ENCODE measurements around the gene PXYLP1. TPM values are rescaled to one million over a fixed set of nuclear protein-coding genes. Genes with fewer than 3 reads are reported as not detected.
A peak's percentile ranks its signal among the peaks of the same experiment; 100 is the strongest.
"Not testable (repeated sequence)": the region's sequence is repeated elsewhere in the genome, so short reads cannot be mapped to it uniquely, and the experiment has no call there.

Gene PXYLP1, protein sequence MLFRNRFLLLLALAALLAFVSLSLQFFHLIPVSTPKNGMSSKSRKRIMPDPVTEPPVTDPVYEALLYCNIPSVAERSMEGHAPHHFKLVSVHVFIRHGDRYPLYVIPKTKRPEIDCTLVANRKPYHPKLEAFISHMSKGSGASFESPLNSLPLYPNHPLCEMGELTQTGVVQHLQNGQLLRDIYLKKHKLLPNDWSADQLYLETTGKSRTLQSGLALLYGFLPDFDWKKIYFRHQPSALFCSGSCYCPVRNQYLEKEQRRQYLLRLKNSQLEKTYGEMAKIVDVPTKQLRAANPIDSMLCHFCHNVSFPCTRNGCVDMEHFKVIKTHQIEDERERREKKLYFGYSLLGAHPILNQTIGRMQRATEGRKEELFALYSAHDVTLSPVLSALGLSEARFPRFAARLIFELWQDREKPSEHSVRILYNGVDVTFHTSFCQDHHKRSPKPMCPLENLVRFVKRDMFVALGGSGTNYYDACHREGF
- 10 to 100 TPM; 26.8 to 34.9 (median 29.9) TPM for polyA plus RNA-seq (ENCODE audit: insufficient read depth in 1 of 5, insufficient read length in 5 of 5, low replicate concordance in 1 of 5)
- long read RNA-seq, donor 1, transcript PXYLP1-201 (6 exons, 3,281 nt): major isoform, 11 of 11 reads
- long read RNA-seq, donor 1, partial matches to known transcripts: 0 of 11 reads
- long read RNA-seq, donor 1, other reads (novel, unspliced or antisense): 0 of 11 reads
- long read RNA-seq, donor 2, transcript PXYLP1-201 (6 exons, 3,281 nt): major isoform, 7 of 7 reads
- long read RNA-seq, donor 2, partial matches to known transcripts: 0 of 7 reads
- long read RNA-seq, donor 2, other reads (novel, unspliced or antisense): 0 of 7 reads
- long read RNA-seq, donor 3, partial matches to known transcripts: 0 of 1 reads
- long read RNA-seq, donor 3, other reads (novel, unspliced or antisense): 0 of 1 reads
- long read RNA-seq, donor 4, partial matches to known transcripts: 0 of 4 reads
- long read RNA-seq, donor 4, other reads (novel, unspliced or antisense): 0 of 4 reads
- long read RNA-seq, donor 5, transcript PXYLP1-201 (6 exons, 3,281 nt): major isoform, 12 of 12 reads
- long read RNA-seq, donor 5, partial matches to known transcripts: 0 of 12 reads
- long read RNA-seq, donor 5, other reads (novel, unspliced or antisense): 0 of 12 reads
- long read RNA-seq, donor 6, partial matches to known transcripts: 0 of 4 reads
- long read RNA-seq, donor 6, other reads (novel, unspliced or antisense): 0 of 4 reads
- long read RNA-seq, donor 7, partial matches to known transcripts: 0 of 6 reads
- long read RNA-seq, donor 7, other reads (novel, unspliced or antisense): 0 of 6 reads
- long read RNA-seq, donor 8, partial matches to known transcripts: 0 of 3 reads
- long read RNA-seq, donor 8, other reads (novel, unspliced or antisense): 0 of 3 reads

DNA sequence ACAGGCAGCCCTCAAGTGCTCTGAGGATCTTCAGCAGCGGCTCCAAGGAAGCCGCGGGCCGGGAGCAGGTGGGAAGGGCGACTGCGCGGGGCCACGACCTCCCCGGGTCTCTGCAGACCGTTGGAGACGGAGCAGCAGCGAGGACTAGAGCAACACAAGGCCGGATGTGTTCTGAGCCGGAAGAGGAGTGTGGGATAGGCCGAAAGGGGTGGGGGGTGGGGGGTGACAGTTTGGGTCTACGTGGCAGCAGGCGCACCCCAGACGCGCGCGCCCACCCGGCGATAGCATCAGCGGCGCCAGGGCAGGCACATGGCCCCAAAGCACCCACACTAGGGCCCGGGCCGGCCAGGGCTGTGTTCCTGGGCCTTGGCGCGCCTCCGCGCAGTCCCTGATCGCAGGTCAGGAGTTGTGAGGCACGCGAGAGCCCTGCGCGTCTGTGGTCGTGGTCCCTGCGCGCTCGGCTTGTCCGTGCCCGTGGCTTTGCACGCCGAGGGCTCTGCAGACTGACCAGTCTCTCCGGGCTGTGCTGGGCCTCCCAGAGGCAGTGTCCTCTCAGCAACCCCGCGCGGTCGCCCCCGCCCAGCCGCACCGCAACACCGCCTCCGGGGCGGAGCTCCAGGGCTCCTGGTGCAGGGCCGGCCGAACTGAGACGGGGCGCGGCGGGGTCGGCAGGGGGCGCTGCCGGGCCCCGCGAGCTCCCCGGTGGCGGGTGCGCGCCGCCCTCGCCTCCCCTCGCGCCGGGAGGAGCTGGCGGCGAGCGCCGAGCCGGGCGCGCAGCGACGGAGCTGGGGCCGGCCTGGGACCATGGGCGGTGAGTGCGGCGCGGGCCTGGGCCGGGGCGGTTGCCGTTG is at the start of gene PXYLP1:
TSS of gene PXYLP1 (plus strand) at position 725 of the 851 bp plus-strand sequence. CDS start 28,351 bp downstream, outside the sequence.
- peak; percentile 88 to 92 for DNase-seq

DNA sequence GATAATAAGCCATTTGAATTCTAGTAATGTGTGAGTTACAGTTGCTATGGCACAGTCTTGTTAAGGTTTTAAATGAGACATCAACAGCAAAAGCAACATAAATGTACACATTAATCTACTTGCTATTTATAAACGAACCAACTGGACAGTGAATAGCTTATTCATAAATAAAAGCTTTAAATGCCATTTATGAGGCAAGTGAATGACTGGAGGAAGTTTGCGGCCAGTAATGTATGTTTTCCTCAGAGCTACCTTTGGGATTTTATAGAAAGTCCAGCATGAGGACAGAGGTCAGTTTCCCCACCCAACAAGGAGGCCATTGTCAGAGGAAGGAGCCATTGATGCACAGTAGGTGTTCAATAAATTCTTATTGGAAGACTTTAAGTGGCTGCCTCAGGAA is 48.0 kb upstream of the PXYLP1 start:
- DNase-seq: no peak

DNA sequence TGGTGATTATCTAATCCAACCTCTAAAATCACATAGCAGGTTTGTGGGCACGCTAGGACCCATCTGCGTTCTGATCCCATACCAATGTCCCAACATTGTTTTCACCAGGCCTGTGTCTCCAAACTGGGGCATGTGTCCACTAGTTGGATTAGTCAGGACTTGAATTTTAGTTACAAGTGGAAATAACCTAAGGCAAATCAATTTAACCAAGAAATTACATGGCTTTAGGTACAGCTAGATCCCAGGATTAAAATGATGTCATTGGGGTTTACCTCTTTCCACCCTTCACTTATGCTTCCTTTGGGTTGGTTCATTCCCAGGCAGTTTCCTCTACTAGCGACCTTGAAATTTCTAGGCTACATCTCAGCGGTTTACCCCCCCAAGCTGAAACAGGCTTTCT is 47.2 kb upstream of the PXYLP1 start:
- no peak for DNase-seq

DNA sequence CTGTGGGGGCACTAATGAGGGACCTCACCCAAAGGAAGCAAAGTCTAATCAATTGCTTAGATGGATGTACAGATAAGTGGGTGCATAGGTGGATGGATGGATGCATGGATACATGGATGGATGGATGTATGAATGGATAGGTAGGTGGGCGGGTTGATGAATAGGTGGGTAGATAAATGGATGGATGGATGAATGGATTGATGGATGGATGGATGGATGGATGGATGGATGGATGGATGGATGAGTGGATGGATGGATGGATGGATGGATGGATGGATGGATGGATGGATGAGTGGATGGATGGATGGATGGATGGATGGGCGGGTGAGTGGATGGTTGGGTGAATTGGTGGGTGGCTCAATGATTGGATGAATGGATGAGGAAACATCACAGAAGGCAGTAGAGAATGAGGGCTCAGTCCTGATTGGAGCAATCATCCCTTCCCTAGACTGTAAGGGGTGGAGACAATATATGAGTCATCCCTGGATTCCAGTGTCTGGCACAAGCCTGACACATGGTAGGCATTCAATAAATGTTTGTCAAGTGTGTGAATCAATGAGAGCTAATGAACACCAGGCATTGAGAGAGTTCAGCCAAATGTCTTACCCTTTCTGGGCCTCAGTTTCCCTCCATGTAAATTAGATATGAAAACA is 40.4 kb upstream of the PXYLP1 start:
- DNase-seq: no peak

DNA sequence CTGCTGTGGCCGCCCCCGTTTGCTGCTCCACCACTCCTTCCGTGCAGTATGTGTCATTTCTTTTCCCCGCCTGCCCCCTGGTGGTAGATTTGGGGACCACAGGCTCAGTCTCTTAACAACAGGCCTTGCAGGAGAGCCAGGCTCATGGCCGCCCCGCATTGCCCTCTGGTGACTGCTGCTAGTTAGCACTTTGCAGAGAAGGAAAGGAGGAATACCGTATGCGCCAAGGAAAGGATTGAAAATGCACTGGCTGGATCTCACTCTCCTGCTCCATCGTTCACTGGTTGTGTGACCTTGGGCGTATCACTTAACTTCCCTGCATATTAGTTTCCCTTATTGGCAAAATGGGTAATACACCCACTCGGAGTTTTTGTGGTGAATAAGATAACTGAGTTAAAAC is 39.3 kb upstream of the PXYLP1 start:
- peak; percentile 90 to 96 for DNase-seq

DNA sequence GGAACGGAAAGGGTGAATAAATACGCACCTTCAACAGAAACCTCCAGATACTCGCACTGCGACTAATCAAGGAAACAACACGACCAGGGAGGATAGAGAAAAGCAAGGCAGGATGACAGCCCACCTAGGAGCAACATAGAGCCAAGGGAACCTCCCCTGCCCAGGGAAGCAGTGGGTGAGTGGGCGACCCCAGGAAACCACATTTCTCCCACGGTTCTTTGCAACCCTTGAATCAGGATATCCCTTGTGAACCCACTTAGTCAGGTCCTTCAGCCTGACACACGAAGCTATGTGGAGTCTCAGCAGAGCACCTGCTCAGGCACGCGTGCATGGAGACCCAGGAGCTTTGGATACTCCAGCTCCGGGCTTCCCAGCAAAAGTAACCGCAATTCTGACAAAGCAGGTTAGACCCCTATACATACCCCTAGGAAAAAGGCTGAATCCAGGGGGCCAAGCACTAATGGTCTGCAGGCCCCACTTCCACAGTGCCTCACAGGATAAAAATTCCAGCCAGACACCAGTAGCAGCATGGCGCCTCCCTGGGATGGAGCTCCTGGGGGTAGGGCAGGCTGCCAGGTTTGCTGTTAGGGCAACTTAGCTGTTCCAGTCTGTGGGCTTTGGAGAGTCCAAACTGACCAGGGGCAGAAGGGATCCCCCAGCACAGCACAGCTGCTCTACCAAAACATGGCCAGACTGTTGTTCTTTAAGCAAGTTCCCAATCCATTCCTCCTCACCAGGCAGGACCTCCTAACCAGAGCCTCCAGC is 38.4 kb upstream of the PXYLP1 start:
- no peak for DNase-seq

DNA sequence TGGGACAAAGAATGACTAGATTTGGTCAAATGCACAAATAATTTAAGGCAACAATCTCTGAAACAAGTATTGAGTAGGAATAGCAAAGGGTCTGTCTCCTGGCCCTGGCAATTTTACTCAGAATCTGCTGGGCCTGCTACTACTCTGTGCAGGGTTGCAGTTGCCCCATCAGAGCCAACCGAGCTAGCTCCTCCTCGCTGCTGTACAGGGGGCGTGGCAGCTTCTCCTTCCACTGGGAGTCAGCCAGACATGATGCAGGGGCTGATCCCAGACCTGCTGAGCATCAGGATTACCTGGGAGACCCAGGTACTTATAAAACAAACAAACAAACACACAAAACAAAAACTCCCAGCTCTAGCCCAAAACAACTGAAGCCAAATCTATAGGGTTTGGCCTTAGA is 30.5 kb upstream of the PXYLP1 start:
- no peak for DNase-seq

DNA sequence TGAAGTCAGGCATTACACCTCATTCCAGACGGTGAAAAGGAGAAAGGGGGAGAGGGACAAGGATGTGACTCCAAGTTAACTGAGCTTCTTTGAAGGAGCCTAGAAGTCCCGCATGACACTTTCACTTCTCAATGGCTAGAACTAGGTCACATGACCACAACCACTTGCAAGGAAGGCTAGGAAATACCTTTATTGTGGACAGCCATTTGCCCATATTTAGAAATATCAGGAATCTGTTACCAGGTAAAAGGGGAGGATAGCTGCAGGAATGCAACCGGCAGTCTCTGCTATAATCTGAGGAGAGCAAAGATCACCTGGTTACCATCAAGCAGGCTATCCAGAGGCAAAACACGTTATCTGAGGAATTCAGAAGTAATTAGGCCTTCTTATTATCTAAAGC is 28.9 kb upstream of the PXYLP1 start:
- DNase-seq: no peak

DNA sequence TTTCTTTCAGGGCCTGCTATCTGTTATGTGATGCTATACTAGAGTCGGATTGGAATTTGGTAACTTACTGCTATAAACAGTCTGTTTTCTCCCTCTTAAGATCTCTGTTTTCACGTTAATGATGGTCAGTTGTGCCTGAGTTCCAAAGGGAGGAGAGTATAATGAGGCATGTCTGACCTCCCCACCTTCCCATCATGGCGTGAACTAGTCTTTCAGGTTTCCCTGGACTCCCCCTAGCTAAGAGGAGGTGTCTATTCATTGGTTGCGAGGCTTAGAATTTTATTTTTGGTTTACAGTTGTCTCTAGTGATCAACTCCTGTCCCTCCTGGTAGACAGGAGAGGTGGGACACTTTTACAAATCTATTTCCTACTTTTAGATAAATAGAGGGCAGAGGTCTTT is 27.8 kb upstream of the PXYLP1 start:
- DNase-seq: no peak

DNA sequence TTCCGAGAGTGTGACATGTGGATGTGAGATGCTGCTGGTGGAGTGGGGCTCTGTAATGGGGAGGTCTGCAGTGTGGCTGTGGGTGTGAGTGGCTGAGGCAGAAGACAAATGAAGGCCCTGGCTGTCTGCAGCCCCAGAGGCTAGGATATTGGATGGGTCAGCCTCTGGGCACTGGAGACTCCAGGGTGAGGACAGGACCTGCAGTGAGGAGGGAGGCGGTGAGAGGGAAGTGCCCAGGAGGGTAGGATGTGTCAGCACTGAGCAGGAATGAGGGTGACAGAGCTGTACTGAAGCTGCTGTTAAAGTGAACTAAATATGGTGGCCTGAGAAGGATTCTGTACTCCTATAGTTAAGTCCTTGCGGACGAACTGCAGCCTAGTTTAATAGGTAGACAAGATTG is 27.3 kb upstream of the PXYLP1 start:
- DNase-seq: no peak

DNA sequence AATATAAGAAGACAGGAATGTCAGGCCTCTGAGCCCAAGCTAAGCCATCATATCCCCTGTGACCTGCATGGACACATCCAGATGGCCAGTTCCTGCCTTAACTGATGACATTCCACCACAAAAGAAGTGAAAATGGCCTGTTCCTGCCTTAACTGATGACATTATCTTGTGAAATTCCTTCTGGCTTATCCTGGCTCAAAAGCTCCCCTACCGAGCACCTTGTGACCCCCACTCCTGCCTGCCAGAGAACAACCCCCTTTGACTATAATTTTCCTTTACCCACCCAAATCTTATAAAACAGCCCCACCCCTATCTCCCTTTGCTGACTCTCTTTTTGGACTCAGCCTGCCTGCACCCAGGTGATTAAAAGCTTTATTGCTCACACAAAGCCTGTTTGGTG is 20.3 kb upstream of the PXYLP1 start:
- DNase-seq: not testable (repeated sequence)

DNA sequence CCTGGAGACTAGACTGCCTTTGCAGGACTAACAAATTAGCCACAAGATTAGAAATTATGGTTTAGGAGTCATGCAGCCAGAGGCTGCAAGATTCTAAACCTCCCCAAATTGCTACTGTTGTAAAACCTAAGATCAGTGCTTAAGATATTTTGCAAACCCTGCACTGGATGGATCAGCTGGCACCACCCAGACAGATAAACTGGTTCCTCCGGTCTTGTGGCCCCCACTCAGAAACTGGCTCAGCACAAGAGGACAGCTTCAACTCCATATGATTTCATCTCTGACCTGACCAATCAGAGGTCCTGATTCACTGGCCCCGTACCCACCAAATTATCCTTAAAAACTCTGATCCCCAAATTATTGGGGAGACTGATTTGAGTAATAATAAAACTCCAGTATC is 19.5 kb upstream of the PXYLP1 start:
- no peak for DNase-seq

DNA sequence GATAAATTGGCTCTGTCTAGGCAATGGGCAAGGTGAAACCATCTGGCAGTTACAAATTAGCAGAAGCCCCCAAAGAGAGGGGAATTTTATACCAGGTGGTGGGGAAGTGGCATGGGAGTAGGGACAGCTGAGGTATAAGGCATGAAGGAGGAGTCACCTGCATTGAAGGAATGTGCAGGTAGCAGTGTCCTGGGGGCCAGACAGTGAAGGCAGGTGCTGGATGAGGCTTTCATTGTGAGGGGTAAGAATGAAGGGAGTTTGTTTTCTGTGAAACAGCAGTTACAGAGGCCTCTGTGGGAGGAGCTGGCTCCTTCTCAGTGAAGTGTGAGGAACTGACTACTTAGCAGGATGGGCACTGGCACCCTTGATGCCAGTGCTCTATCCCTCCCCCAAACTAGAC is 19.1 kb upstream of the PXYLP1 start:
- DNase-seq: no peak

DNA sequence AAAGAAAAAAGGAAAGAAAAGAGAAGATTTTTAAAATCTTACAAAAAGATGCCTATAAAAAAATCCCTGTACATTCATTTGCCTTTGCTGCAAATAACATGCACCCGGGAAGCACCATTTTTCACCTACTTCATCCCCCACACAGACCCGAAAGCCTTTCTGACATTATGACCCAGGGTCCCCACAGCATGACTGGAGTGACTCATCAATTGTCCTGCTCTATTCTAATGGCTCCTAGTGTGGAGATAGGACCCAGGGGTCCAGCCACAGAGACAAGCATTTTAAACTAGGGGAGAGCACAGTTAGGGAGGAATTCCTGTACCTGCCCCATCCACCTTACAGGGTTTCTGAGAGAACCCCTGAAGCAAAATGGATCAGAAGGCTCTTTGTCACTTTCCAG is 14.7 kb upstream of the PXYLP1 start:
- DNase-seq: no peak

DNA sequence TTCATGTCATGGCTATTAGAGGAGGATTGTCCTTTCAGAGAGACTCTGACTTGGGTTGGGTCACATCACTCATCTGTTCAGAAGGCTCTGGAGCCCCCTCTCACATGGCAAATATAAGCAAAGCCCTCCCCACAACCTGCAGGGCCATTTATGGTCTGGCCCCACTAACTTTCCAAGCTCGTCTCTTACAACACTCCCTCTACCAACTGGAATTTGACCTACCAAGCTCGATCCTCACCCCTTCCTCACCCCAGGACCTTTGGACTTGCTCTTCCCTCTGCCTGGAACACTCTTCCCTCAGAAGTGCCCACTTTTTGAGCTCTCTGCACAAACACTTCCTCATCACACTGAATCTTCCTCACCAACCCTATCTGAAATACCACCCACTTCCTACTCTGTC is 14.2 kb upstream of the PXYLP1 start:
- no peak for DNase-seq

DNA sequence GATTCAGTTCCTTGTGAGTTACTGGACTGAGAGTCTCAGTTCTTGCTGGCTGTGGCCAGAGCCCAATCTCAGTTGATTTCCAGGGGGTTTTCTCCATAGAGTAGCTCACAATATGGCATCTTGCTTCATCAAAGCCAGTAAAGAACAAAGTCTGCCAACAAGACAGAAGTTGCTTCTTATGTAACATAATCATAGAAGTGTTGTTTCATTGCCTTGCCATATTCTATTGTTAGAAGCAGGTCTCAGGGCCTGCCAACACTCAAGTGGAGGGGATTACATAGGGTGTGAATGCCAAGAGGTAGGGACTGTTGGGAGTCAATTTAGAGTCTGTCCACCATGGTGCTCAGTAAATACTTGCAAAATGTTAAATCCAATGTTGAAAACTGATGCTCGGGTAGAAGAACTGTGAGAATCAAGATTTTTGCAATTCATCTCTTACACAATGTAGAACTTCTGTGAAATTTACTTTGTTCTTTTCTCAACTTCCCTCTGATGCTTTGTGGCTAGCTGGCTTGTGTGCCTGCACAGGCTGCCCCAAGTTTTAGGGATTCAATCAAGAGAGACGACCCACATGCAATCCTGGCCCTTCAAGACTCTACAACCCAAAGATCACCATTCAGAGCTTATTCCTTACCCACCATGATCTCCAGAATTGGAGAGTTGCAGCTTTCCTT is 13.3 kb upstream of the PXYLP1 start:
- no peak for DNase-seq

DNA sequence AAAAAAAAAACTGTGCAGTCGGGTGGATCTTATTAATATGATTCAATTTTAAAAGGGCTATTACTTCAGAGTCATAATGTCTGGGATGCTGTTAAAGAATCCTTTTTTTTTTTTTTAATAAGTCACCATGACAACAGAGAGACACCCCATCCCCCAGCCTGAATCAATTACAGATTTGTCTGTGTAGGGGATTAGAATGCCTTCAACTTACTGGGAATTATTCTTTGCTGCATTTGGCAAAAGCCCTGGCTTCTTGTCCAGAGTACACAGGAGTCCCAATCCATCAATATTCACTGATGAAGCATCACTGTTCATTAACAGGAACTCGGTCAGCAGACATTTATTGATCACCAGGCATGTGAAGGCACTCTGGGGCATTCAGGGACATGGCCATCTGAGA is 12.7 kb upstream of the PXYLP1 start:
- no peak for DNase-seq

DNA sequence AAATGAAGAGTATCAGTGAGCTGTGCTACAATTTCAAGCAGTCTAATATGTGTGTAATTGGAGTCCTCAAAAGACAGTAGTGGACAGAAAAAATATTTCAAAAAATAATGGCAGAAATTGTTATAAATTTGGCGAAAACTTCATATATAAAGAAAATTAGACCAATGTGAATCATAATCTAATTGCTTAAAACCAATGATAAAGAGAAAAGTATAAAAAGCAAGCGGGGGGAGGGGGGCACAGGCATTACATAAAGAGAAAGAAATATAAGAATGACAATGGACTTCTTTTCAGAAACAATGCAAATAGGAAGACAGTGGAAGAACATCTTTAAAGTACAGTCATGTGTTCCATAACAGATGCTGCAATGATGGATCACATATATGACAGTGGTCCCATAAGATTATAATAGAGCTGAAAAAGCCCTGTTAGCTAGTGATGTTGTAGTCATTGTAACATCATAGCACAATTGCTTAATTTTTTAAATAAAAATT is 7.9 kb upstream of the PXYLP1 start:
- no peak for DNase-seq

DNA sequence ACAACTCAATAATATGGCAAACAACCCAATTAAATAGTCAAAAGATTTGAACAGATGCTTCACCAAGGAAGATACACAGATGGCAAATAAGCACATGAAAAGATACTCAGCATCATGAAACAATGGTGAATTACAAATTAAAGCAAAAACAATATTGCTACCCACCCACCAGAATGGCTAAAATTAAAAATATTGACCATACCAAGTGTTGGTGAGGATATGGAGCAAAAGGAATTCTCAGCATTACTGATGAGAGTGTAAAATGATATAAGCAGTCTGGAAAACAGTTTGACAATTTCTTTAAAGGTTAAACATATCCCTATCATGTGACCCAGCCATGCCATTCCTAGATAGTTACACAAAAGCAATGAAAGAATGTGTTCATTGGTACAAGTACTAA is 5.7 kb upstream of the PXYLP1 start:
- DNase-seq: no peak
